Mesenchymal stem cell (in vitro differentiated cells and primary cell): ENCODE measurements around the gene MED8.

Source experiments
- DNase-seq: peaks from one replicate; pipeline ENCODE4 v3.0.0-alpha.2; 2013
- H2AFZ ChIP-seq: one replicate; pipeline ENCODE4 v1.6.1; 2013; ENCODE audit warnings: low read depth, mild to moderate bottlenecking, control low read depth, inconsistent platforms, low read length, moderate library complexity
- H2AK5ac ChIP-seq: 2 replicates; pipeline ENCODE4 v1.6.1; 2013; ENCODE audit warnings: low read length, moderate library complexity, mild to moderate bottlenecking, inconsistent platforms; ENCODE audit not compliant: severe bottlenecking
- H2BK120ac ChIP-seq: one replicate; pipeline ENCODE4 v1.6.1; 2013; ENCODE audit warnings: low read depth, mild to moderate bottlenecking, inconsistent platforms, low read length, moderate library complexity
- H2BK12ac ChIP-seq, 2 experiments: one replicate each; pipeline ENCODE4 v1.6.1; 2013; ENCODE audit warnings: inconsistent platforms in 2 of 2, low read length in 2 of 2, mild to moderate bottlenecking in 2 of 2, moderate library complexity in 2 of 2, control low read depth in 1 of 2
- H2BK15ac ChIP-seq: one replicate; pipeline ENCODE4 v1.6.1; 2013; ENCODE audit warnings: mild to moderate bottlenecking, low read depth, inconsistent platforms; ENCODE audit not compliant: poor library complexity, severe bottlenecking
- H2BK5ac ChIP-seq: 2 replicates; pipeline ENCODE4 v1.6.1; 2013; ENCODE audit warnings: low read depth, mild to moderate bottlenecking, low read length, control low read depth, inconsistent platforms; ENCODE audit not compliant: poor library complexity, severe bottlenecking
- H3K14ac ChIP-seq, 2 experiments: one replicate each; pipeline ENCODE4 v1.6.1; 2013; ENCODE audit warnings: inconsistent platforms in 2 of 2, low read length in 2 of 2, control low read depth in 1 of 2, mild to moderate bottlenecking in 1 of 2, moderate library complexity in 1 of 2
- H3K18ac ChIP-seq, 2 experiments: one replicate each; pipeline ENCODE4 v1.6.1; 2013; ENCODE audit warnings: inconsistent platforms in 2 of 2, low read length in 2 of 2, control low read depth in 1 of 2, low read depth in 1 of 2, mild to moderate bottlenecking in 1 of 2
- H3K23ac ChIP-seq, 2 experiments: one replicate each; pipeline ENCODE4 v1.6.1; 2013; ENCODE audit warnings: inconsistent platforms in 2 of 2, low read length in 2 of 2, mild to moderate bottlenecking in 2 of 2, moderate library complexity in 2 of 2, control low read depth in 1 of 2
- H3K27ac ChIP-seq: 2 replicates; pipeline ENCODE4 v1.5.1; 2013; ENCODE audit warnings: mild to moderate bottlenecking, moderate library complexity, low read length, control low read depth, inconsistent platforms; ENCODE audit not compliant: poor library complexity, severe bottlenecking
- H3K27me3 ChIP-seq, 2 experiments: 2 replicates each; pipeline versions ENCODE4 v1.6.1 to v1.7.0; 2013; ENCODE audit warnings: low read length in 2 of 2, mild to moderate bottlenecking in 2 of 2, moderate library complexity in 2 of 2, control low read depth in 1 of 2, inconsistent platforms in 1 of 2; ENCODE audit not compliant: control insufficient read depth in 1 of 2, insufficient read depth in 1 of 2
- H3K36me3 ChIP-seq, 2 experiments: 2 replicates each; pipeline versions ENCODE4 v1.6.1 to v1.7.0; 2013; ENCODE audit warnings: low read length in 2 of 2, control low read depth in 1 of 2, inconsistent platforms in 1 of 2, low read depth in 1 of 2, mild to moderate bottlenecking in 1 of 2; ENCODE audit not compliant: insufficient read depth in 2 of 2, control insufficient read depth in 1 of 2
- H3K4ac ChIP-seq, 2 experiments: one replicate each; pipeline ENCODE4 v1.6.1; 2013; ENCODE audit warnings: inconsistent platforms in 2 of 2, low read length in 2 of 2, mild to moderate bottlenecking in 2 of 2, moderate library complexity in 2 of 2, control low read depth in 1 of 2, low read depth in 1 of 2
- H3K4me1 ChIP-seq: 2 replicates; pipeline ENCODE4 v1.6.1; 2013; ENCODE audit warnings: low read depth, low read length, control low read depth; ENCODE audit not compliant: control insufficient read depth, insufficient read depth
- H3K4me2 ChIP-seq: 2 replicates; pipeline ENCODE4 v1.6.1; 2013; ENCODE audit warnings: low read length, mild to moderate bottlenecking, inconsistent platforms; ENCODE audit not compliant: poor library complexity, severe bottlenecking
- H3K4me3 ChIP-seq, 2 experiments: 2 replicates each; pipeline versions ENCODE4 v1.5.1 to v1.7.0; 2013; ENCODE audit warnings: low read length in 2 of 2, mild to moderate bottlenecking in 2 of 2, control low read depth in 1 of 2, low read depth in 1 of 2; ENCODE audit not compliant: insufficient read depth in 1 of 2
- H3K79me1 ChIP-seq: replicated peaks from 2 replicates; pipeline ENCODE4 v1.6.1; 2013; ENCODE audit warnings: mild to moderate bottlenecking, control low read depth, low read length, inconsistent platforms; ENCODE audit not compliant: poor library complexity, severe bottlenecking
- H3K9ac ChIP-seq: 2 replicates; pipeline ENCODE4 v1.7.0; 2013; ENCODE audit warnings: mild to moderate bottlenecking, low read length, moderate library complexity
- H3K9me3 ChIP-seq: 2 replicates; pipeline ENCODE4 v1.7.0; 2013; ENCODE audit warnings: mild to moderate bottlenecking, low read length; ENCODE audit not compliant: control insufficient read depth
- H4K8ac ChIP-seq: one replicate; pipeline ENCODE4 v1.6.1; 2013; ENCODE audit warnings: inconsistent platforms, mild to moderate bottlenecking, low read length, moderate library complexity
- H4K91ac ChIP-seq: one replicate; pipeline ENCODE4 v1.6.1; 2013; ENCODE audit warnings: mild to moderate bottlenecking, low read length, inconsistent platforms
- WGBS: methylation state at CpG from one replicate; pipeline ENCODE4 v1.1.7; 2013; ENCODE audit warnings: mixed read lengths; 5-methylcytosine and 5-hydroxymethylcytosine counted together

MED8 gene

GRCh38 chr1:43435146-43436145 lies 45.8 kb upstream of the MED8 start:
- Histone ChIP-seq H3K4me1 (no peaks in the 10 kb centered on the region), H3K23ac (no peak overlapping the region), H3K9me3 (no peaks in the 10 kb centered on the region), H3K14ac (no peak overlapping the region), H2BK120ac (no peak overlapping the region), H3K4me2 (no peak overlapping the region), H2BK12ac (no peak overlapping the region), H4K91ac (no peak overlapping the region), H3K4me3 (no peak overlapping the region), H4K8ac (no peak overlapping the region), H3K27ac (no peak overlapping the region), H2BK5ac (no peak overlapping the region), H3K36me3 (peaks cover 83 to 84% of the 10 kb centered on the region in 2 experiments), H3K4ac (no peak overlapping the region), H2BK15ac (no peak overlapping the region), H2AFZ (no peak overlapping the region), H3K79me1 (peaks cover 2% of the 10 kb centered on the region), H2AK5ac (no peak overlapping the region), H3K27me3 (no peaks in the 10 kb centered on the region), H3K9ac (peak overlapping the region; percentile 52), H3K18ac (no peak overlapping the region)
- 93% methylated on average over 14 of the region's 14 CpGs for WGBS
- no peak for DNase-seq

- 100% methylated on average over 6 of the region's 7 CpGs for WGBS
- H2AFZ ChIP-seq, result no peak overlapping the region
- no peak overlapping the region for H4K91ac ChIP-seq
- no peaks in the 10 kb centered on the region for H3K4me1 ChIP-seq
- no peak overlapping the region for H3K18ac ChIP-seq
- no peak overlapping the region for H3K9ac ChIP-seq
- H3K27me3 ChIP-seq, result no peaks in the 10 kb centered on the region
- no peak overlapping the region for H4K8ac ChIP-seq
- no peak overlapping the region for H2BK5ac ChIP-seq
- no peak overlapping the region for H3K4me2 ChIP-seq
- no peak overlapping the region for H2AK5ac ChIP-seq
- H3K27ac ChIP-seq, result no peak overlapping the region
- H3K36me3 ChIP-seq, result peaks cover 83 to 84% of the 10 kb centered on the region in 2 experiments
- no peak overlapping the region for H2BK120ac ChIP-seq
- DNase-seq, result no peak
- H3K4me3 ChIP-seq, result no peak overlapping the region
- no peak overlapping the region for H3K14ac ChIP-seq
- no peak overlapping the region for H2BK12ac ChIP-seq
- no peak overlapping the region for H3K4ac ChIP-seq
- no peak overlapping the region for H2BK15ac ChIP-seq
- no peaks in the 10 kb centered on the region for H3K9me3 ChIP-seq
- H3K23ac ChIP-seq, result no peak overlapping the region
- peaks cover 2% of the 10 kb centered on the region for H3K79me1 ChIP-seq
Measured at GRCh38 chr1:43434256-43434655, 44.7 kb upstream of the MED8 start.

DNA sequence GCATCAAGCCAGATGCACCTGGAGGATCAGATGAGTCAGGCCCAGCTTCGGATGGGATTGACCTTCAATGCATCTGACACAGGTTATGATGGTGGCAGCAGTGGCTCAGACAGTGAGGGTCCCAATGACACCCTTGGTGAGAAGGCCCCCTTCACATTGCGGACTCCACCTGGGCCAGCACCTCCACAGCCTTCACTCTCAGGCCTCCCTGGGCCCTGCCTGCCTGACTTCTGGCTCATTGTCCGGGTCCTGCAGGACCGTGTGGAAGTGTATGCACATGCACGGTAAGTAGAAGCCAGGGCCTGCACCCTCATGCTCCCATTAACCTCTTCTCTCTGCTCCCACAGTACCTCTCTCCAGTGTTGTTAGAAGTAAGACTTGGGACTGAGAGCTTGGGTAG lies 43.3 kb upstream of the MED8 start:
- Histone ChIP-seq H3K23ac (no peak overlapping the region), H2BK15ac (no peak overlapping the region), H3K9me3 (no peaks in the 10 kb centered on the region), H3K36me3 (peaks cover 82 to 84% of the 10 kb centered on the region in 2 experiments), H2BK12ac (no peak overlapping the region), H3K79me1 (no peaks in the 10 kb centered on the region), H3K4me2 (no peak overlapping the region), H3K27me3 (no peaks in the 10 kb centered on the region), H3K14ac (no peak overlapping the region), H3K18ac (no peak overlapping the region), H4K91ac (no peak overlapping the region), H2AFZ (no peak overlapping the region), H3K4me1 (no peaks in the 10 kb centered on the region), H3K9ac (no peak overlapping the region), H2BK120ac (no peak overlapping the region), H3K4me3 (no peak overlapping the region), H2AK5ac (no peak overlapping the region), H2BK5ac (no peak overlapping the region), H3K4ac (no peak overlapping the region), H4K8ac (no peak overlapping the region), H3K27ac (no peak overlapping the region)
- 100% methylated on average over 3 of the region's 5 CpGs for WGBS
- DNase-seq, result no peak

- Histone ChIP-seq H4K91ac (no peak overlapping the region), H2BK5ac (no peak overlapping the region), H2AK5ac (no peak overlapping the region), H3K4ac (no peak overlapping the region), H2BK15ac (no peak overlapping the region), H3K14ac (no peak overlapping the region), H3K27me3 (no peaks in the 10 kb centered on the region), H3K4me3 (no peak overlapping the region), H4K8ac (no peak overlapping the region), H2BK120ac (no peak overlapping the region), H2AFZ (no peak overlapping the region), H3K23ac (no peak overlapping the region), H3K18ac (no peak overlapping the region), H3K9ac (no peak overlapping the region), H3K4me1 (no peaks in the 10 kb centered on the region), H3K9me3 (no peaks in the 10 kb centered on the region), H3K36me3 (peaks cover 82 to 84% of the 10 kb centered on the region in 2 experiments), H3K4me2 (no peak overlapping the region), H3K27ac (no peak overlapping the region), H2BK12ac (no peak overlapping the region), H3K79me1 (no peaks in the 10 kb centered on the region)
- no peak for DNase-seq
- 99% methylated on average over 8 of the region's 9 CpGs for WGBS
Measured at GRCh38 chr1:43432171-43432860, 42.7 kb upstream of the MED8 start.
